ENCODE results near the gene DUS2. TPM values are rescaled to one million over a fixed set of nuclear protein-coding genes. Genes with fewer than 3 reads are reported as not detected.

Gene DUS2
- polyA plus RNA-seq, 4 donors, result 9.8 to 15.8 (median 15.5) TPM

DNA sequence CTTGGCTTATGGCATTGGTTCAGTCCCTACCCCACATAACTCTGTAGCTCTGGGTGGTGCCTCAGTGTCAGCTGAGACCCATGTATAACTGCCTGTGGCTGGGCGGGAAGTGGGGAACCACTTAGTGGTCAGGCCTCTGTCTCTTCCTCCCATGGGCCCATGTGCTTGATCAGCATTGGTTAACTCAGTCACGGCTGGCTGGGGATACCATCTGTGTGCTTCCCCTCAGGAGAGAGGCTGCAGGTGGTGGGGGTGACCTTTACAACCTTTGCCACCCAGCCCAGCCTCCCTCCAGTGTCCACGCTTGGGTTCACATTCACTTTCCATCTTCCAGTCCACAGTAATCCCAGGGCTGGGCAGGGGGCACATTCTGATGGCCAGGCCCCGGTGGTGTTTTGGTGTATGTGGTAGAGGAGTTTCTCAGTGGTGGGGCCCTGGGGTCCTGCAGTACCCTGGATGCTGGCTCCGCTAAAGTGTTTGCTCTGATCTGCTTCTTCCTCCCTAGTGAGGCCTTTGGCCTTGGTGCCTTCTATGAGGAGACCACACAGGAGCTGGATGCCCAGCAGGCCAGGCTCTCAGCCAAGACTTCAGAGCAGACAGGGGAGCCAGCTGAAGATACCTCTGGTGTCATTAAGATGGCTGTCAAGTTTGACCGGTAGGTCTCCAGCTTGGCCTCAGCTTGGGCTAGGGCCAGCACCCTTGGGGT lies 51.9 kb downstream of the DUS2 start:
- no peak for DNase-seq (ENCODE audit: low read depth in 4 of 4, low spot score in 3 of 4)

DNA sequence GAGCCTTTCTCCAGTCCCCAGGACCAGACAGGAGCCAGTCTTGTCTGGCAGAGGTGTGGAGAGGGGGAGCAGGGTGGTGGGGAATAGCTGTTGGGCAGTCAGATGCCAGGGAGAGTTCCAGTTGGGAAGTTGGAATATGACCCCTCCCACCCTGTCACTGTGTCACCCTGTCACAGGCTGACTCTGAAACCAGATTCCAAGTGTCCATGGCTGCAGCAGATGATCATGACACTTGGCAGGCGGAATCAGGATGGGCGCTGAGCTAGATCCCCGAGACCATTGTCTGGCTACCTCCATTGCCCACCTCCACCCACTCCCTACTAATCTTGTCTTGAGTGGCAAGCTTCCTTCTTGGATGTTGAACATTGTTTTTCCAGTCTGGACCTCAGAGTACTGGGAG lies 52.9 kb downstream of the DUS2 start:
- no peak for DNase-seq (ENCODE audit: low read depth in 4 of 4, low spot score in 3 of 4)

DNA sequence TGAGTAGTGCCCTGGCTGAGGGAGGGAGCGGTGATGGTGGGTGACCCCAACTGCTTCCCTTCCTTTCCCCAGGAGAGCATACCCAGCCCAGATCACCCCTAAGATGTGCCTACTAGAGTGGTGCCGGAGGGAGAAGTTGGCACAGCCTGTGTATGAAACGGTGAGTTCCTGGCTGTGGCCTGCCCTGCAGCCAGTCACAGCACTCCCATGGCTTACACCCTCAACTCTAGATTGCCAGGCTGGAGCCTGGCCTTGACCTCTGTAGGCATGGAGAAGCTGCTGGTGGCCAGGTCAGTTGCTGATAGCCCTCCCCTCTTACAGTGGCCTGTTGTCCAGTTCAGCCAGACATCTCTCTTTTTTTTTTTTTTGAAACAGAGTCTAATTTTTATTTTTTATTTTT lies 53.5 kb downstream of the DUS2 start:
- DNase-seq (ENCODE audit: low read depth in 4 of 4, low spot score in 3 of 4), result no peak

- no peak for DNase-seq (ENCODE audit: low read depth in 4 of 4, low spot score in 3 of 4)
Measured at GRCh38 chr16:68077866-68078700, 55.0 kb downstream of the DUS2 start.

GRCh38 chr16:68078701-68079375 lies 55.8 kb downstream of the DUS2 start:
- DNase-seq (ENCODE audit: low read depth in 4 of 4, low spot score in 3 of 4), result no peak

DNA sequence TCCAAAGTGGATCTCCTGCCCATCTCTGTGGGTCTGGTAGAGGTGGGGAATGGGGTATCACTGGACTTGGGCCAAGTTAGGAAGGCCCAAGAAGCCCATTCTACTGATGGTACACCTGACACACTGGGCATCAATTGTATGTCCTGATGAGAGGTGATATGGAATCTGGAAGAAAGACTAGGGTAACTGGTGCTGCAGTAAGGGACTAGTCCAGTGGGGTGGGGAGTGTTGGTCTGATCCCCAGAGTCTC lies 56.2 kb downstream of the DUS2 start:
- no peak for DNase-seq (ENCODE audit: low read depth in 4 of 4, low spot score in 3 of 4)

DNA sequence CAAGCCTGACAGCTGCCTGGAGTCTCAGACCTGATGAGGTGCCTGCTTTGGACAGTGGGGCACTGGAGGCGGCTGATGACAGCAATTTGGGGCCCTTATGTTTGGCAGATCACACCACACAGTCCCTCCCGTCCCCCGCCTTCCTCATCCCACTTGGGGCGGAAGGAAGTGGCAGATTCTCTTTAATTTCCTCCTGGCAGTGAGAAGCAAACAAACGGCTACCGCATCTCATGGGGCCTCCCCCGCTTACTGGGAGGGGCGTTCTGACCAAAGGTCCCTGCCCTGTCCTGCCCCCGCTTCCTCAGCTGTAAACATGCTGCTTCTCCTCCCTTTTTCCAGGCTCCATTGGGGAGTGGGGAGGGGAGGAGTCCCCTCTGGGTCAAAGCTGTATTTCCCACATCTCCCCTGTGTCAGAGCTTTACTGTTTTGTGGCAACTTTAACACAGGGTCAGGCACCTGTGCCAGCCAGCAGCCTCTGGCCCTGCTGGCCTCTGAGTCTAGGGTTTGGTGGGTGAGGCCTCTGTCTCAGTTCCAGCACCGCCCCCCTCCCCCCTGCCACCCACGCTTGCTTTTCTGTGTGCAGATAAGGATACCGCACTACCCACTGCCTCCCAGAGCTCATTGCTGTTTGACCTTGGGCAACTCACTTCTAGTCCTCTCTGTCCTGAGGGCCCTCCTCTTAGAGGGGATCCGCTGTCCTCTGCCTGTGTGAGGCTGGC lies 56.7 kb downstream of the DUS2 start:
- DNase-seq (ENCODE audit: low read depth in 4 of 4, low spot score in 3 of 4), result peak in 2 of 4 donors; percentile 53 to 67

- DNase-seq (ENCODE audit: low read depth in 4 of 4, low spot score in 3 of 4), result no peak
Measured at GRCh38 chr16:68081861-68082628, 59.0 kb downstream of the DUS2 start.

- DNase-seq (ENCODE audit: low read depth in 4 of 4, low spot score in 3 of 4), result no peak
Measured at GRCh38 chr16:68082629-68083238, 59.6 kb downstream of the DUS2 start.

DNA sequence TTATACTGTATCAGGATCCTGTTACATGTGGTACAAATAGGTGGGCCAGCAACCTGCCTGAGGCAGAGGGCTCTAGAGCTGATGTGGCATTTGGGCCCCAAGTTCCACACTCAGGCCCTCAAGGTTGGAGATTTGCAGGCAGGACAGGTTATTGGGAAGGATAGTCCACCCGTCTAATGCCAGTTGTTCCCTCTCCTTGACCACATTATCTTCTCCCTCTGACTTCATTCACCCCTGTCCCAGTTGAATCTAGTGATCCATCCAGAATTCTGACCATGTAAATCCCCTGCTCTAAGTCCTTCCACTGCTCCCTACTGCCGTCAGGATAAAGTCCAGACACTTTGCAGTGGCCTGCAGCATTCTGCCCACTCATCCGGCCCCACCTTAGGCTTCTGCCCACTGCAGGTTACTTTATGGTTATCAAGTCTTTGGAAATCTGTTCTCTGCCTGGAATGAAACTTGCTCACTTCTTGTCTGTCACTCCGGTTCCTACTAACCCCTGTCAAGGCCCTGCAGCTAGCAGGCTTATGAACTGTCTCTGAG lies 60.2 kb downstream of the DUS2 start:
- no peak for DNase-seq (ENCODE audit: low read depth in 4 of 4, low spot score in 3 of 4)

GRCh38 chr16:68083861-68084503 lies 60.9 kb downstream of the DUS2 start:
- no peak for DNase-seq (ENCODE audit: low read depth in 4 of 4, low spot score in 3 of 4)

DNA sequence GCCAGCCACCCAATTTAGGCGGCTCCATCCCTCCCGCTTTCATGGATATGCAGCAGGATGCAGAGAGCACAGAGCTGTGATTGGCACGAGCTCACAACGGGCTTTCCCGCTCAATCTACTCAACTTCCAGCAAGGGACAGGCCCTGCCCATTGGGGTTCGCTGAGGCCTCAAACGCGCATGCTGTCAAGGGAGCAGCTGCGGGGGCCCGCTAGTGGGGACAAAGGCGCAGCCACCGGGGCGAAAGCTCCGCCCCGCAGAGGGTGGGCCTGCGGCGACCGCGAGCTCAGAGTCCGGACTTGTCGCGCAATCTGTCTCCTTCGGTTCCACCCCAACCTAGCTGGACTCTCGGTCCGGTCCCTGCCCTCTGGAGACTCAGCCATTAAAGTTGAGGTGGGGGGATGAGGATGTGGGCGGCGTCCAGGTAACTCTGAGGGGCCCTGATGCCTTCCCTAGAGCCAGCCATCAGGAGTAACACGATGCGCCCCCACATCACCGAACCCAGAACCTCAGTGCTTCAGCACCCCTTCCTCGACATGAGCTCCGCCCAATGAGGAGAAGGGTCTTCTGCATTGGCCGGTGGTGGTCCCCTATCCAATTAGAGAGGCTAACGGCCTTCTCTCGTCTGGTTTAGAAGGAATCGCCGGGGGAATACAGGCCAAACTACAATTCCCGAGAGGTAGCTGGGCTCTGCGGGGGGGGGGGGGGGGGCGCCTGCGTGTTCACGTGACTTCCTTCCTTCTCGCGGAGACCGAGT lies 61.6 kb downstream of the DUS2 start:
- DNase-seq (ENCODE audit: low read depth in 4 of 4, low spot score in 3 of 4), result peak; percentile 84 to 91 (median 88)

DNA sequence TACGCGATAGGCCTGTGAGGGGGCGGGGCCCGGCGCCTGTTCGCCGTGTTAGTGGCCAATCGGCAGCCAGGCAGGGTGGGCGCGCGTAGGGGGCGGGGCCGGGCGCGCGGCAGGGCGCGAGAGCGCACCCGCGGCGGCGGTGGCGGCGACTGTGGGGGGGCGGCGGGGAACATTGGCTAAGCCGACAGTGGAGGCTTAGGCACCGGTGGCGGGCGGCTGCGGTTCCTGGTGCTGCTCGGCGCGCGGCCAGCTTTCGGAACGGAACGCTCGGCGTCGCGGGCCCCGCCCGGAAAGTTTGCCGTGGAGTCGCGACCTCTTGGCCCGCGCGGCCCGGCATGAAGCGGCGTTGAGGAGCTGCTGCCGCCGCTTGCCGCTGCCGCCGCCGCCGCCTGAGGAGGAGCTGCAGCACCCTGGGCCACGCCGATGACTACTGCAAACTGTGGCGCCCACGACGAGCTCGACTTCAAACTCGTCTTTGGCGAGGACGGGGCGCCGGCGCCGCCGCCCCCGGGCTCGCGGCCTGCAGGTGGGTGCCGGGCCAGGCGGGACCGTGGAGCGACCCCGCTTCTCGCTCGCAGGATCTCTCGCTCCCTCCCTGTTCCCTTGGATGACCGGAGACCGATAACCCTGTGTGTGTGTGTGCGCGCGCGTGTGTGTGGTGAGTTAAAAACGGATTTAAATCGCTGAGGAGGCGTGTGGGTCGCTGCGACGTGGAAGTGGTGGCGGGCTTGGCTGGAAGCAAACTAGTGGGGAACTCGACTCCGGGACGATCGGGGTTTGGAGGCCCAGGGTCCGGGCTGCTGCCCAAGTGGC lies 62.4 kb downstream of the DUS2 start, which contains the start of gene NFATC3:
Gene NFATC3, plus strand, starts transcription at position 112 of the 813 bp plus-strand sequence. Its CDS starts 312 bp downstream, at position 424.
- peak in 1 of 4 donors; percentile 33 for DNase-seq (ENCODE audit: low read depth in 4 of 4, low spot score in 3 of 4)

- DNase-seq (ENCODE audit: low read depth in 4 of 4, low spot score in 3 of 4), result no peak
Measured at GRCh38 chr16:68086336-68086841, 63.3 kb downstream of the DUS2 start.

- DNase-seq (ENCODE audit: low read depth in 4 of 4, low spot score in 3 of 4), result no peak
Measured at GRCh38 chr16:68086860-68087268, 63.8 kb downstream of the DUS2 start.

GRCh38 chr16:68087688-68088087 lies 64.6 kb downstream of the DUS2 start:
- DNase-seq (ENCODE audit: low read depth in 4 of 4, low spot score in 3 of 4), result no peak

Measured in left renal pelvis (tissue), 4 donors.